HG02870 (cell line): Measurements from ENCODE around the gene PLA2G2E.
"Not testable (repeated sequence)": the region's sequence is repeated elsewhere in the genome, so short reads cannot be mapped to it uniquely, and the experiment has no call there.

Source experiments
- ATAC-seq: cut with Tn5 transposase; IDR thresholded peaks from one replicate; pipeline ENCODE4 v1.9.1; 2021; ENCODE audit warnings: mild to moderate bottlenecking, moderate library complexity; ENCODE audit not compliant: unreplicated experiment

PLA2G2E gene

DNA sequence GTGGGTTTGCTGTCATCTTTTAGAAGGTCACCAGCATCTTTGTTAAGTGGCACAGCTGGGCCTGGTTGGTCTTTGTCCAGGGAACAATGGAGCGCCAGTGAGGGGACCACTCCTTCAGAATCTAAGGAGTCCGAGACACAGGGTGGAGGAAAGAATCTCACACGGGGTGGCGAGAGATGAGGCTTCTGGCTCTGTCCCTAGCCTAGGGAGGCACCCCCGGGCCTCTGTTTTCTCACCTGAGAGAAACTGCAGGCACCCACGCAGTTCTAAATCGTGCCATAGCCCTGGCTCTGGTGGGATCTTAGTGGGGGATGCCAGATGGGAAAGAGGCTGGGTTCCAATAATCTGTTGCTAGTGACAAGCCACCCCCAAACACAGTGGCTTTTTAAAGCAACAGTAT lies 10.9 kb upstream of the PLA2G2E start:
- ATAC-seq: no peak

DNA sequence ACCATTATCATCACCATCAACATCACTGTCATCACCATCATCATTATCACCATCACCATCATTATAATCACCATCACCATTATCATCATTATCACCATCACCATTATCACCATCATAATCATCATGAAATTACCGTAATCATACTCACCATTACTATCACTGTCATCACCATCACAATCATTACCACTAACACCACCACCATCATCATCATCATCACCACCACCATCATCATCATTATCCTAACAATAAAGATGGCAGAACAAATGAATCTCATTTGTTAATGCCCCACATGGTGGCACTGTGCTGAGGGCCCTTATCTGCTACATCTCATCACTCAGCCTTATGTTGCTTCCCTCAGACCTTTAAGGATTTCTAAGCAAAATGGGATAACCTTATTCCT lies 9.4 kb upstream of the PLA2G2E start:
- no peak for ATAC-seq

DNA sequence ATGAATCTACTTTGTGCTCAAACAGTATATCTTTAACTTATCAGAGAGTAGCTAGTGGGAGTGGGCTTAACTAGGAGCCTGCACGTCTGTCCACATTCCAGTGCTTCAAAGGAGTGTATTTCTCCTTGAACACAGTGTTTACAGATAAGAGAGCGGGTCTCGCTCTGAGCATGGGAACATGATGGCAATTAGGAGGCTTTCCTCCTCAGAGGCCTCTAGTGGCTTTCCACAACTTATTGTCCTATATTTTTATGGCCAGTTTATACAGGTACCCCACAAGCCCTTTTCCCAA lies 3.7 kb upstream of the PLA2G2E start:
- not testable (repeated sequence) for ATAC-seq

DNA sequence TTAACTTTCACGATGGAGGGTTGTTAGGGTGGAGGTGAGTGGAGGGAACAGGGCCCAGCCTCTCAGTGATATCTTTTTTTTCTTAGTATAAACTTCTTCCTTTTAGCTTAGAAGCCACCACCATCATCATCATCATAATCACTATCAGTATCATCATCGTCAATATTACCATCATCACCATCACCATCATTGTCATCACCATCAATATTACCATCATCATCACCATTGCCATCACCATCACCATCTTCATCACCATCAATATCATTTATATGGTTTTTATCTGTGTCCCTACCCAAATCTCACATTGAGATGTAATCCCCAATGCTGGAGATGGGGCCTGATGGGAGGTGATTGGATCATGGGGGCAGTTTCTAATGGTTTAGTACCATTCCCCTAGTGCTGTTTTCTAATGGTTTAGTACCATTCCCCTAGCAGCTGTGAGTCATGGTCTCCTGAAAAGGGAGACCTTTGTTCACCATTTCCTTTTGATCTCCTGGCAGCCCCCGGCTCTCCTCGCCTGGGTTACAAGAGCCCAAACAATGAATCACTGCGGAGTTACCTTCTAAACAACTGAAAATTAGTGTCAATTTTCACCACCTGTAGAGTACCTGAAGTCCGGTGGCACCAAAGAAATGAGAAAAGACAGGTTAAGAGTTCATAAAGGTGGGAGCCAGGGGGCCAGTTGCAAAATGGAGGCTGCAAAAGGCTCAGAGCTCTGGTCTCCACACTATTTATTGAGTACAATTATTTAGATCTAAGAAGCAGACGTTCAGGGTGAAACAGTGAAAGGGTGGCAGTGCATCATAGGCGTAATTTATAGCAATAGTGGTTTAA lies 3.1 kb upstream of the PLA2G2E start:
- ATAC-seq: no peak

DNA sequence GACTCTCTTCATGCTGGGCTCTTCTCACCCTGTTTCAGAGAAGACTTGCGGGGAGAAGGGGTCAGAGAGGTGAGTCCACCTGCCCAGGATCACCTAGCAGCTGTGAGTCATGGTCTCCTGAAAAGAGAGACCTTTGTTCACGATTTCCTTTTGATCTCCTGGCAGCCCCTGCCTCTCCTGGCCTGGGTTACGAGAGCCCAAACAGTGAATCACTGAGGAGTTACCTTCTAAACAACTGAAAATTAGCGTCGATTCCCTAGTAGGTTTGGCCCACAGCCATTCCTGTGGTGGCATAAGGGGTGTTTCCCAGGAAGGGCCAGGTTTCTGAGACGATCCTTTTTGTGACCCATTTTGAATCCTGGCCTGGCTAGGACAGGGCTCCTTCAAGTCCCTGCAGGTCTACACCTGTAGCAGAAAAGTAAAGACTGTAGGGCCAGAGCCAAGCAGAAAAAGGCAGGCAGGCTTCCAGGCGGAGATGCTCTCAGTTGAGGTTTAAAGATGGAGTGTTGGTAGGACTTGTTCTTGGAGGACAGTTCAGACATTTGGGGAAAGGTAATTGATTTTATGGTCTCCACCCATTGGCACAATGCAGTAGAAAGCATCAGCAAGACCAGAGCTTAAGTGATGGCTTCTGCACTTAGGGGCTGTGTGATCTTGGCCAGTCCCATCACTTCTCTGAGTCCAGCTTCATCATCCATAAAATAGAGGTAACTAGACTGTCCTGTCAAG lies 2.1 kb upstream of the PLA2G2E start:
- ATAC-seq: no peak

DNA sequence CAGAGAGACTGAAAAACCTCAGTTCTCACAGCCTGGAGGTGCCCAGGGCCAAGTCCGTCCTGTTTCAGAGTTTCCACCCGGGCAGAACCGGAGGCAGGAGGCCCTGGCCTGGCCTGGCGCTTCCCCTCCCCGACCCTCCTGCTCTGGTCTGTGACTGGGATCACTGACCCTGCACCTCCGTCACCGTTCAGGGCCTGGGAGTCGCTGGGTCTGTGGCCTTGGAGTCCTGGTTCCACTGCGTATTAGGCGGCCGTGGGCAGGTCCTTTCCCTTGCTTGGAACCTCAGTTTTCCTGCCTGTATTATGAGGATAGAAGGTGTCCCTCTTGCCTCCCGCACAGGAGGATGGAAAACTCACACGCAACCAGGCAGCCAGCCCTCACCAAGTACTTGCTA lies 533 bp upstream of the PLA2G2E start:
- ATAC-seq: no peak

DNA sequence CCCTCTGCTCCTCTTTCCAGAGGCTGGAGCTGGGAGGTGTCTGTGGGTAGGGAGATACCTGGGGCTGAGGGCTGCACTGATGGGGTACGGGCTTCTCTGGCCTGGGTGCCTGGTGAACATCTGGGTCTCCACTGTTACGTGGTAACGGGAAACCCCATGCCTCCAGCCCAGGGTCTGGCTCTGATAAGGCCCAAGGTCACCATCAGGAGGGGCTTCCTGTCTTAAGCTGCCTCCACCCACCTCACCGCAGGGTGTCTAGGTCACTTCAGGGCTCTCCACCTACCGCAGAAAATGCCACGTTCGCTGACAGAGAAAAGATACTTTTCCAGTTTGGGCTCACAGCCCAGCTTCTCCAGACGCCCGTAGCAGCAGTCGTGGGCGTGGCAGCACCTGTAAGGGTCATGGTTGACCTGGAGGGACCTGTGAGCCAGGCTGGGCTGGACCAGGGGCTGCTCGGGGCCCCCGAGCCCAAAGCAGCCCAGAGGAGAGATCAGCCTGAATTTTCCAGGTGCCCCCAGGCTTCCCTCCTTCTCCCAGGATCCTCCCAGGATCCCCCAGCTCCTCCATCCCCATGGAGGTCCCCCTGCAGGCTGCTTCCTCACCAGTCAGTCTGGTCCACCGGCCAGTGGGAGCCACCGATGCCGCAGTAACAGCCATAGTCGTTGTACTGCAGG lies 1.3 kb downstream of the PLA2G2E start:
- ATAC-seq: no peak

DNA sequence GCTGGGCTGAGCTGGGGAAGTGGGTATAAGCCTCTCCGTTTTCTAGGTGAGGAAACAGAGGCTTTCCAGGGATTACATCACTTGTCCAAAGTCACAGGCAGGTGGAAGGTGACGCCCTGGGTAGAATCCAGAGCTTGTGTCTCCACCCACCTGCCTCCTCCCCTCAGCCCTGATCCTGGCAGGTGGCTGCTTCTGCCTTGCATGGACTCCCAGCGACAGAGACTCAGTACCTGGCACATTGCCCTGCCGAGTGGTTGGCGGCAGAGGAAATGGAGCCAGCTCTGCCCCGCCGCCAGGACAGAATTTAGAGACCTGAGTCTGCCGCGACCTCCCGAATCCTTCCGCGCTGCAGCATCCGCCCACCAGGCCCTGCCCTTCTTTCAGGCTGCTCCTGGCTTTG lies 2.1 kb downstream of the PLA2G2E start:
- no peak for ATAC-seq

DNA sequence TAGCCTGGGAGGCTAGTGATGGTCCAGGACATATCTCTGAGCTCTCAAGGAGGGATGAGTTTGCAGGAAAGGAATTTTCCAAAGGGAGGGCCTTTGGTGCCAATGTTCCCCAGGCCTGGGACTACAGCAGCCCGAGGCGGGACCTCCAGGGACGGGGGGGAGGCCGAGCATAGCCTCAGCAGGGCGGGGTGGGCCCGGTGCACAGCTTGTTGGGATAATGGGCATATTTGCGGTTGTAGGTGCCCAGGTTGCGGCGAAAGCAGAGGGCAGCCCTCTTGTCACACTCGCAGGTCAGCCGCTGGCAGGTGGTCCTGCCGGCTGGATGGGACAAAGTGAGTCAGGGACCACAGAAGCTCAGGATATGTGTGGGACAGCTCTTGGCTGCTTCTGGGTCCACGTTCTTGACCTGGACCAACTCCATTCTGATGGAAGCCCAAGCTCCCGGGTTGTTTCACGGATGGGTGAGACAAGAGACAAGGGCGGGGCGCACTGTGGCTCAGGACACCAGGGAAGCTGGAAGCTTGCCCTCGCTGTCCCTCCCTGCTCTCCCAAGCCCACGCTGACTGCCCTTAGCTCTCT lies 3.2 kb downstream of the PLA2G2E start:
- ATAC-seq: no peak

DNA sequence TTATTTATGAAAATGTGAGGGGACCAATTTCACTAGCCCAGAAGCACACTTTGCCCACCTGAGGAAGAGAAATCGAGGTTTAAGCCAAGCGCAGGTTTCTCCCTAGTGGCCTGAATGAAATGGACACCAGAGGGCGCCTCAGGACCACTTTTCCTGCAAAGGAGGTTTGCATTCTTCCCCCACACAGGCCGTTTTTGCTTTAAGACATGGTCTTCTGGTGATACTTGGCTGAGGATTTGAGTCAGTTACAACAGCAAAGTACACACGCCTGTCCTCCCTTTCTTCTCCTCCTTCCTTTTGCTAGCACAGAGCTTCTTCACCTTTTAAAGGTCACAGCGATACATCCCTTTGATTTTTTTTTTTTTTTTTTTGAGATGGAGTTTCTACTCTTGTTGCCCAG lies 5.4 kb downstream of the PLA2G2E start:
- no peak for ATAC-seq

DNA sequence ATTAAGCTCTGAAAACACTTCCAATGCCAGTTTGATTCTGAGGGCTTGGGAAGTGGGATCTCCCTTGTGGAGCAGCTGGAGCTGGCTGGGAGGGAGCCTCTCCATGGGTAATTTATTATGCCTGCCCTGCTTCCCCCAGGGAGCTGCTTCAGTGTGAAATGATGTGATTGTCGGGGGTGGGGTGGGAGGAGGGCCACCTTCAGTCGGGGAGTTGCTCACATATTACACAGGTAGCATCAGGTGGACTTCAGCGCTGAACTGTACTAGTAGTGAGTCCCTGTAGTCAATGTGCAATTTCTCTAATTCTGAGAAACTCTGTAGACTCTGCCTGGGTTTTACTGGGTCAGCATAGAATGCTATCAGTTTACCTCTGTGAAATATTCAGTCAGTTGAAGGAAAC lies 12.8 kb downstream of the PLA2G2E start:
- ATAC-seq: no peak

DNA sequence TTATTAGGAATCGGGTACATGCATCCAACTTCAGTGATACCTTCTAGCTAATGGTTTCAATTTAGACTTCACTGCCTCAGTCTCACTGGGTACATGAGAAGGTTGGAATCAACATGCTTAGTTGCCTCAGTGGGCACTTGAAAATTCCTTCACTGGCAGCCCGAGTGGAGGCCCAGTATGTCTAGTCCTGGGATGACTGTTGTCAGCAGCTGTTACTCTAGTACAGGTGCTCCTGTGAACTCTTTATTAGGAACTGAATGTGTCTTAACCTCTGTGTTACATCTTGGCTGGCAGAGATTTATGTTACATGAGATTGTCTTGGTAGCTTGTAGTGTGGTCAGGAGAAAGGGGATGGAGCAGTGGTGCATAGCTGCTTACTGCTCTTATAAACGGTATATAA lies 13.4 kb downstream of the PLA2G2E start:
- no peak for ATAC-seq

DNA sequence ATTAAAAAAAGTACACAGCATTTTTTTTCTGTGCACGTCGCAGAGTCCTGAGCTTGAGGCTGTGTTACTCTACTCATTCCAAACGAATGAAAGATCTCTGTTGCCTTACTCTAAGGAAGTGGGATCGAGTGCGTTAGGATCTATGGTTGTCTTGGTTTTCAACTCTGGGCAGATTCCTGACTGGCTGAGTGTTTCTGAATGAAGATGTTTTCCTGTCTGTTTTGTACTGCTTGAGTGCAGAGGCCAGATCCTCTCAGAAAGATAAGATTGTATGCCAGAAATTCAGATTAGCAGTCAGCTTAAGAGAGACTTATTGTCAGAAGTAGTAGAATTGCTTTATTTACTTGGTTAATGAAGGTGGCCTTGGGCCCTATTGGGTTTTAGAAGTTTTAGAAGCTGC lies 14.0 kb downstream of the PLA2G2E start:
- ATAC-seq: no peak

DNA sequence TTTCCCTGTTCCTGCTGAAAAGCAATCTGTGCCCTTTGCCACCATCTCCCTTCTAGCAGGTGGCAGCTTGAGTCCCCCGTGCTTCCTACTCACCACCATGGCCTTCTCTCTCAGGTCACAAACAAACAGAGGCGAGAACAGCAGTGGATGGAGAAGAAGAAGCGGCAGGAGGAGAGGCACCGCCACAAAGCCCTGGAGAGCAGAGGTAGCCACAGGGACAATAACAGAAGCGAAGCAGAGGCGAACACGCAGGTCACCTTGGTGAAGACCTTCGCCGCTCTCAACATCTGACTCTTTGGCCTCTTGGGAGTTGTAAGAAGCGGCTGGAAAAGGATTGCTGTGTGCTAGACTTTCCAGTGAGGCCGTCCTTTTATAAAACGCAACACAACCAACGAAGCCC lies 16.0 kb downstream of the PLA2G2E start:
- no peak for ATAC-seq

DNA sequence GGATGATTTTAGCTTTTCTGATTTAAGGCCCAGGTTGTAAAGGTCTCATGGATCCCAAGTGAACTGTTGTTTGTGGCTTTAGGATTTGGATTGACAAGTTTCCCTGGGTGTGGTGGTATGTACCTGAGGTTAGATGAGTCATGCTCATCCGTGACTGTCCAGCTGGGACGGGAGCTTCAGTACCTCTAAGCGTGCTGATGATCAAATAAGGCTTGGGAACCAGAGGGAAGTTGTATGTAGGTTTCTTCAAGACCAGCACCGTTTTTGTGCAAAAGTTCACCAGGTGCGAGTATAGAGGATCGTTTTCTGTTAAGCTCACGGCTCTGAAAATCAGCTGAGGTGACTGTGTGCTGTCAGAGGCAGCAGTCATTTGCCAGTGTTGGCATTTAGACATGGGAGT lies 19.8 kb downstream of the PLA2G2E start:
- ATAC-seq: no peak

DNA sequence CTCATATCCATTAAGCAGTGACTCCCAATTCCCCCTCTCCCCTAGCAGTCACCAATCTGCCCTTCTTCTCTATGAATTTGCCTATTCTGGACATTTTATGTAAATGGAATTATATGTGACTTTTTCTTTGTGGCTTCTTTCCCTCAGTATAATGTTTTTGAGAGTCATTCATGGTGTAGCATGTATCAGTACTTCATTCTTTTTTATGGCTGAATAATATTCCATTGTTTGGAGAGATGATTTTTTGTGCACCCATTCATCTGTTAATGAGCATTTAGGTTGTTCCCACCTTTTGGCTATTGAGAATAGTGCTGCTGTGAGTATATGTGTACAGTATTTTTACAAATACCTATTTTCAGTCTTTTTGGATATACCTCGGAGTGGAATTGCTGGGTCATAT lies 21.8 kb downstream of the PLA2G2E start:
- no peak for ATAC-seq

DNA sequence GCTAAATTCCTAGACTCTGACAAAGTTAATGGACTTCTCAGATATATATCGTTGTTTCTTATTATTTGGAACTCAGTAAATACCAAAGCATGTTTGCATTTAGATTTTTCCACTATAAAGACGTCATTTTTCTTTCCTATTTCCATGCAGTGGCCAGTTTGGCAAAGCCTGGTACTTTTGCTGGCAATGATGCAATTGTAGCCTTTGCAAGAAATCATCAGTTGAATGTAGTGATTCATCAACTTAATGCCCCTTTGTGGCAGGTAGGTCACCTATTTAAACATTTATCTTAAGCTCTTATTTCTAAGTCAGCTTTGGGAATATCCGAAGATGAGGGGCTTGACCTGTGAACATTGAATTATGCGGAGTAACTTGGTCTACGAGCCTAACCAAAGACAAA lies 29.2 kb downstream of the PLA2G2E start:
- ATAC-seq: no peak

DNA sequence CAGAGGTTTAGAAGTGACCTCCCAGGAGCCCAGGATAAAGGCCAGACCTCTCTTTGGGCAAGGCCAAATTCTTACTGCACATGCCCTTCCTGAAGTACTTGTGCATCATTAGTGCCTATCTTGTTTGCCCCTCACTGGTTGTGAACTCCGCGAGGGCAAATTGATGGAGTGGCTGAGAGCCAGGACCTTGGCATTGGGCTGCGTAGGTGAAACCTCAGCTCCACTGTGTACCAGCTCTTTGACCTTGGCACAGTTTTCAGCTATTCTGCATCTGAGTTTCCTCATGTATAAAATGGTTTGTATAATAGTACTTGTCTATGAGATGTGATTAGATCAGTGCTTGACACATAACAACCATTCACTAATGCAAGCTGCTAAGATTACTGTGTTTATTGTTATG lies 29.7 kb downstream of the PLA2G2E start:
- no peak for ATAC-seq

DNA sequence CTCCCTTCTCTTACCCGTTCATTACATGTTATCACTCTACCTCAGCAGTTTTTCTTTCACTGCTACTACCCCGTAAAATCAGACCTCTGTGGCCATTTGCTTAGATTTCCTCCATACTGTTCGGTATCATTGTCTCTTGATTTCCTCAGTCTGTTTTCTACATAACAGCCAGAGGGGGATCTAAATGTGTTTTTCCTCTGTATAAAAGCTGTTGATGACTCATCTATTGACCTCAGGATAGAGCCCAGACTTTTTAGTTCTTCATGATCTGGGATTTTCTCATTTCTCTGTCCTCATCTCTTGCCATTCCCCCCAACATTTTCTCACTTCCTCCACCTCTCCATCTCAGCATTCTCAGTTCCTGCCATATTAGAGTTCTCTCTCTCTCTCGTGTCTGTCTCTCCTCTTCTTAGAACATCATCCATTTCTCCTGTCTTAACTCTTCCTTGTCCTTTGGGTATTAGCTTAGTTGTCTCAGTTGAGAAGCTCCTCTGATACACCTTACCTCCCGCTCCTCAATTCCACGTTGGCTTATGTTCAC lies 30.7 kb downstream of the PLA2G2E start:
- no peak for ATAC-seq

DNA sequence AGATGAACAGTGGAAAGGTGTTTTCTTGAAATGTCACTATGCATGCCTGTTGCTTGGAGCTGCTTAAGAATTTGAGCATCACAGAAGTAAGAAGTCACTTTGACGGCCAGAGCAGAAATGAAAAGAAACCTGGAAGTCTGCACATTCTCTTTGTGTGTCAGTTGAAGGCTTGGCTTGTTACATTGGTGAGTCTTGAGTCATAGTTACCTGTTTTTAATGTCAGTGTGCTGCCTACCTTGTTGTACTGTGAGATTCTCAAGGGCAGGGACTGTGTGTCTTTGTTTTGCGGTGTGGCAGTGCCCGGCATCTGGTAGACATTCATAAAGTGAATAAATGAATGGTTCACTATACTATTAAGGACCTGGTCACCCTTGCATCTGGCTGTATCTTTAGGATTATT lies 31.3 kb downstream of the PLA2G2E start:
- ATAC-seq: no peak

DNA sequence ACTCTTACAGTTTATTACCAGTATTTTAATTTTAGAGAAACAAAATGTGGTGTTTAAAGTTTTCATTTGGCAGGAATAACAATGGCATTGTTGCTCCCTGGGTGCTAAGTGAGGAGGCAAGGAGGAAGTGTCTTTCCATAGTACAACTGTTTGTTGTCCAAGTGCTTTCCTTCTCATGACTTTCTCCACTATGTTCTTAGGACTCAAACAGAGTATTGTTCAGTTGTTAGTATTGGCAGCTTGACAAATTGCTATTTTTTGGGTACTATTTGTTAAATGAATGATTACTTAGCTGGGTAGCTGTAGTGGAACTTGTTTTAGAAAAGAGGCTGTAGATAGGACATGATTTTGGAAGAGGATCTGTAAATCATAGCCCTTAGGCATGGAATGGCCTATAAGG lies 33.8 kb downstream of the PLA2G2E start:
- ATAC-seq: no peak

DNA sequence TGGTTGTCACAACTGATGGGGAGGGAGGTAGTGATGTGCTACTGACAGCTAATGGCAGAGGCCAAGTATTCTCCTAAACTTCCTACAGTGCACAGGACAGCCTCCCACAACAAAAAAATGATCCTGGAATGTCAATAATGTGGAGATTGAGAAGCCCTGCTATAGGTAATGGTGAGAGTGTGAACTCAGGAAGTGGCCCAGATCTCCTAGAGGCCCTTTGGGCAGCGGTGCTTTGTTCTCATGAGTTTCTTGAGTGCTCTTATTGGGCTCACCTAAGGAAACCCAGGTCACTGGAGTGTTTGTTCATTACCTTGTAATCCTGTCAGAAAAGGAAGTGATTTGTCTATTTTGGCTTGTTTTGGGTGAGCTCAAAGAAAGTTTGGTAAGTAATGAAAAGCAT lies 35.3 kb downstream of the PLA2G2E start:
- no peak for ATAC-seq
